Thoracic aorta (tissue), 2 donors: ENCODE results near the gene UBE3D. TPM values are rescaled to one million over a fixed set of nuclear protein-coding genes. Genes with fewer than 3 reads are reported as not detected.
"Not testable (repeated sequence)": the region's sequence is repeated elsewhere in the genome, so short reads cannot be mapped to it uniquely, and the experiment has no call there.

Experiments
- ATAC-seq: fragments of 150-250 bp; one replicate; pipeline ENCODE4 v1.8.0; 2017; ENCODE audit warnings: low read depth; ENCODE audit not compliant: insufficient number of reproducible peaks, low FRiP score
- DNase-seq: peaks from one replicate; pipeline ENCODE4 v3.0.0-alpha.2; 2020; ENCODE audit warnings: low spot score
- H3K27ac ChIP-seq, 2 donors: fragments of 200-600 bp; sonication (generic); 1 replicate in 1 of 2; 2 replicates in 1 of 2; pipeline ENCODE4 v1.5.1; 2016; ENCODE audit warnings: mild to moderate bottlenecking in 2 of 2, moderate library complexity in 2 of 2
- H3K27me3 ChIP-seq: fragments of 200-600 bp; sonication (generic); replicated peaks from 2 replicates; pipeline ENCODE4 v1.6.0; 2016; ENCODE audit warnings: mild to moderate bottlenecking; ENCODE audit not compliant: insufficient read depth
- H3K36me3 ChIP-seq: fragments of 200-600 bp; sonication (generic); one replicate; pipeline ENCODE4 v1.5.1; 2016
- H3K4me1 ChIP-seq, 2 donors: fragments of 200-600 bp; sonication (generic); 1 replicate in 1 of 2; 2 replicates in 1 of 2; pipeline versions ENCODE4 v1.5.1 to v1.6.0; 2016; ENCODE audit warnings: low read depth in 2 of 2, mild to moderate bottlenecking in 1 of 2; ENCODE audit not compliant: control insufficient read depth in 1 of 2
- H3K4me3 ChIP-seq: fragments of 200-600 bp; sonication (generic); 2 replicates; pipeline ENCODE4 v1.5.1; 2016; ENCODE audit warnings: mild to moderate bottlenecking
- H3K9me3 ChIP-seq: fragments of 200-600 bp; sonication (generic); 2 replicates; pipeline ENCODE4 v1.5.1; 2016
- total RNA-seq, 2 donors: library from RNA; depleted of rRNA; stranded (reverse); fragments of >200 nt; gene quantifications; one replicate each; pipeline versions ENCODE4 v1.1.0 to v1.2.3, GENCODE V29; 2016
- TF ChIP-seq, protein P1 (sequence below): fragments of 200-600 bp; sonication (generic); IDR thresholded peaks from one replicate; pipeline ENCODE4 v1.5.1; 2019; ENCODE audit warnings: antibody characterized with exemption

The UBE3D gene
- total RNA-seq, 2 donors from 2014 or later: 9.6 to 14.0 TPM

DNA sequence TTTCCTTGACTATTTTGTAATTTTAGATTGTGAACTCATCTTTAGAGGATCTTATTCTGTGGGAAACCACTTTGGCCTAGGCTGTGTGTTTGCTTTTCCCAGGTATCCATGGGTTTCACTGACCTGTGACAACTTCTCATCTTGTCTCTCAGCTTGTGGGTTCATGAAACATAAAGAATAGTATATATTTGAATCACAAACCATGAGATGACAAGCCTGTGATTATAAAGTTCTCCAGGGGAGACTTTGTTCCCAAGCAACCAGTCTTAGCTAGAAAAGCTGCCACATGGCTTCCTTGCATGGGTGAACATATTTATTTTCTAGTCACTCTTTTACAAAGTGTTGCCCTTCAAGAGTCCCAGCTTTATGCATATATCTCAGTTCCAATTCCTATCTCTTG is 201.9 kb downstream of the UBE3D start:
- Histone ChIP-seq H3K36me3 (no peaks in the 10 kb centered on the region), H3K27me3 (no peaks in the 10 kb centered on the region), H3K9me3 (no peaks in the 10 kb centered on the region), H3K27ac (no peak overlapping the region), H3K4me3 (no peak overlapping the region), H3K4me1 (no peaks in the 10 kb centered on the region)
- TF ChIP-seq, protein P1, sequence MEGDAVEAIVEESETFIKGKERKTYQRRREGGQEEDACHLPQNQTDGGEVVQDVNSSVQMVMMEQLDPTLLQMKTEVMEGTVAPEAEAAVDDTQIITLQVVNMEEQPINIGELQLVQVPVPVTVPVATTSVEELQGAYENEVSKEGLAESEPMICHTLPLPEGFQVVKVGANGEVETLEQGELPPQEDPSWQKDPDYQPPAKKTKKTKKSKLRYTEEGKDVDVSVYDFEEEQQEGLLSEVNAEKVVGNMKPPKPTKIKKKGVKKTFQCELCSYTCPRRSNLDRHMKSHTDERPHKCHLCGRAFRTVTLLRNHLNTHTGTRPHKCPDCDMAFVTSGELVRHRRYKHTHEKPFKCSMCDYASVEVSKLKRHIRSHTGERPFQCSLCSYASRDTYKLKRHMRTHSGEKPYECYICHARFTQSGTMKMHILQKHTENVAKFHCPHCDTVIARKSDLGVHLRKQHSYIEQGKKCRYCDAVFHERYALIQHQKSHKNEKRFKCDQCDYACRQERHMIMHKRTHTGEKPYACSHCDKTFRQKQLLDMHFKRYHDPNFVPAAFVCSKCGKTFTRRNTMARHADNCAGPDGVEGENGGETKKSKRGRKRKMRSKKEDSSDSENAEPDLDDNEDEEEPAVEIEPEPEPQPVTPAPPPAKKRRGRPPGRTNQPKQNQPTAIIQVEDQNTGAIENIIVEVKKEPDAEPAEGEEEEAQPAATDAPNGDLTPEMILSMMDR: no peak
- no peak for DNase-seq
- no peak for ATAC-seq

GRCh38 chr6:82862543-82862942 is 203.1 kb downstream of the UBE3D start:
- Histone ChIP-seq H3K4me3 (no peak overlapping the region), H3K9me3 (no peaks in the 10 kb centered on the region), H3K36me3 (no peaks in the 10 kb centered on the region), H3K27me3 (no peaks in the 10 kb centered on the region), H3K4me1 (no peaks in the 10 kb centered on the region), H3K27ac (no peak overlapping the region)
- TF ChIP-seq, protein P1: no peak
- DNase-seq (no peak), ATAC-seq (no peak)

DNA sequence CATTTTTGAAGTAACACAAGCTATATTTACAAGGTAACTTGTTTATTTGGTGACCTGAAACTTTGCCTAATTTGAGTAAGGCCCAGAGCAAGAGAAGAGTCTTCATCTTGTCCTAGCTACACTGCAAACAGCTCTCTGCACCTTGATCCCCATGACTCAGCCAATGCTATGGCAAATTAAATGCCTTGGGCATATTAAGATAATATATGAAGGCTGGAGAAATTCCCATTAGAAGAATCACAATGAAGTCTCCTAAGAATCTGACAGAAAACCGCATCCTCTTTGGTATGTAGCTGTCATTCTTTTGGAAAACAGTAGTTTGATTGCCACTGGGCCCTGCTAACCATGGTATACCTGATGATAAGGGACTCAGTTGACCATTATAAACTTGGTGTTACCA is 204.5 kb downstream of the UBE3D start:
- Histone ChIP-seq H3K27ac (no peak overlapping the region), H3K36me3 (no peaks in the 10 kb centered on the region), H3K9me3 (no peaks in the 10 kb centered on the region), H3K4me3 (no peak overlapping the region), H3K27me3 (no peaks in the 10 kb centered on the region), H3K4me1 (no peaks in the 10 kb centered on the region)
- DNase-seq (no peak), ATAC-seq (no peak)
- TF ChIP-seq, protein P1: no peak

DNA sequence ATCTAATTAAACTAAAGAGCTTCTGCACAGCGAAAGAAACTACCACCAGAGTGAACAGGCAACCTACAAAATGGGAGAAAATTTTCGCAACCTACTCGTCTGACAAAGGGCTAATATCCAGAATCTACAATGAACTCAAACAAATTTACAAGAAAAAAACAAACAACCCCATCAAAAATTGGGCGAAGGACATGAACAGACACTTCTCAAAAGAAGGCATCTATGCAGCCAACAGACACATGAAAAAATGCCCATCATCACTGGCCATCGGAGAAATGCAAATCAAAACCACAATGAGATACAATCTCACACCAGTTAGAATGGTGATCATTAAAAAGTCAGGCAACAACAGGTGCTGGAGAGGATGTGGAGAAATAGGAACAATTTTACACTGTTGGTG is 209.6 kb downstream of the UBE3D start:
- not testable (repeated sequence) for H3K4me1 ChIP-seq, H3K27ac ChIP-seq, ATAC-seq, H3K27me3 ChIP-seq, H3K4me3 ChIP-seq, DNase-seq, H3K36me3 ChIP-seq, H3K9me3 ChIP-seq

GRCh38 chr6:82852904-82853303 is 212.7 kb downstream of the UBE3D start:
- not testable (repeated sequence) for H3K27ac ChIP-seq, H3K4me1 ChIP-seq, H3K36me3 ChIP-seq, H3K4me3 ChIP-seq, H3K9me3 ChIP-seq, H3K27me3 ChIP-seq, DNase-seq, ATAC-seq

DNA sequence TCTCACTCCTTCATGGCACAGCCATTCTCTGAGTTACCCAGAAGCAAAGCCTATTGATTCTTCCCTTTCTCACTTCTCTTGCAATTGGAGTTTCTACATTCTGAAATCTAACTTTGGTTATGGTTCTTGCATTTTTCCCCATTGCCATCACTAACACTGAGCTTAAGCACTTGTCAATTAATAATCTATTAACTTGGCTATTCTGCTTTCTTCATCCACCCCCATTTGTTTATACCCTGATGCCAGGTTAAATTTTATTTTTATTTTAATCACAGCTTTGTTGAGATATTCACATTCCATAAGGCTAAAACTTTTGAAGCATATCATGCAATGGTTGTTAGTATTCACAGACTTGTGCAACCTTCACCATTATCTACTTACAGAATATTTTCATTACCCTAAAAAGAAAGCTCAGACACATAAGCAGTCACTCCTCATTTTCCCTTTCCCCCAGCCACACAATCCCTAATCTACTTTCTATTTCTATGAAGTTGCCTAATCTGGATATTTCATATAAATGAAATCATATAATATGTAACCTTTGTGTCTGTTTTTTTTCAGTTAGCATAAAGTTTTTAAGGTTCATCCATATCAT is 222.3 kb downstream of the UBE3D start:
- TF ChIP-seq, protein P1: no peak
- no peaks in the 10 kb centered on the region for H3K27me3 ChIP-seq
- no peak overlapping the region for H3K27ac ChIP-seq
- ATAC-seq: no peak
- no peaks in the 10 kb centered on the region for H3K9me3 ChIP-seq
- no peak for DNase-seq
- no peaks in the 10 kb centered on the region for H3K4me1 ChIP-seq
- no peaks in the 10 kb centered on the region for H3K36me3 ChIP-seq
- H3K4me3 ChIP-seq: no peak overlapping the region
